ENCODE data around the gene SRBD1. TPM values are rescaled to one million over a fixed set of nuclear protein-coding genes. Genes with fewer than 3 reads are reported as not detected.

SRBD1 gene
- total RNA-seq, 1 donor = 22.4 TPM

- TF ChIP-seq CTCF (IDR thresholded peaks at IDR 0.05; ENCODE audit: insufficient read depth, low read length) = no peak
Measured at GRCh38 chr2:45614330-45614729, 3.3 kb upstream of the SRBD1 start.

GRCh38 chr2:45612731-45613130 is 1.7 kb upstream of the SRBD1 start:
- DNase-seq (ENCODE audit: low read depth) = peak; percentile 73
- no peak overlapping the region for H3K4me3 ChIP-seq (ENCODE audit: low read depth, low read length)
- no peak for TF ChIP-seq CTCF (IDR thresholded peaks at IDR 0.05; ENCODE audit: insufficient read depth, low read length)

More at GRCh38 chr2:45614330-45614729, 3.3 kb upstream of the SRBD1 start:
- peak; percentile 14 for DNase-seq (ENCODE audit: low read depth)
- no peak overlapping the region for H3K4me3 ChIP-seq (ENCODE audit: low read depth, low read length)

- no peak overlapping the region for H3K4me3 ChIP-seq (ENCODE audit: low read depth, low read length)
- TF ChIP-seq CTCF (IDR thresholded peaks at IDR 0.05; ENCODE audit: insufficient read depth, low read length) = no peak
- no peak for DNase-seq (ENCODE audit: low read depth)
Measured at GRCh38 chr2:45612285-45612684, 1.2 kb upstream of the SRBD1 start.

- H3K4me3 ChIP-seq (ENCODE audit: low read depth, low read length) = peak overlapping the region; percentile 86
- DNase-seq (ENCODE audit: low read depth) = peak; percentile 72
- TF ChIP-seq CTCF (IDR thresholded peaks at IDR 0.05; ENCODE audit: insufficient read depth, low read length) = peak; percentile 48
Measured at GRCh38 chr2:45610281-45611019, 617 bp downstream of the SRBD1 start.

GRCh38 chr2:45607701-45608100 is 3.4 kb downstream of the SRBD1 start:
- peak; percentile 50 for TF ChIP-seq CTCF (IDR thresholded peaks at IDR 0.05; ENCODE audit: insufficient read depth, low read length)
- DNase-seq (ENCODE audit: low read depth) = peak; percentile 33
- H3K4me3 ChIP-seq (ENCODE audit: low read depth, low read length) = no peak overlapping the region

GRCh38 chr2:45606796-45607195 is 4.3 kb downstream of the SRBD1 start:
- no peak for DNase-seq (ENCODE audit: low read depth)
- no peak for TF ChIP-seq CTCF (IDR thresholded peaks at IDR 0.05; ENCODE audit: insufficient read depth, low read length)
- no peak overlapping the region for H3K4me3 ChIP-seq (ENCODE audit: low read depth, low read length)

GRCh38 chr2:45605116-45605515 is 6.0 kb downstream of the SRBD1 start:
- no peak for TF ChIP-seq CTCF (IDR thresholded peaks at IDR 0.05; ENCODE audit: insufficient read depth, low read length)
- no peak overlapping the region for H3K4me3 ChIP-seq (ENCODE audit: low read depth, low read length)
- DNase-seq (ENCODE audit: low read depth) = no peak

Data from fibroblast of the aortic adventitia (primary cell).